Ovary (tissue), 3 donors: ENCODE measurements around the gene OSBPL1A.

ENCODE experiments used
- EP300 ChIP-seq: sonication (generic); formaldehyde crosslinking; IDR thresholded peaks from one replicate; pipeline ENCODE4 v1.6.1; 2017; ENCODE audit warnings: antibody characterized with exemption
- POLR2A ChIP-seq: fragments of 450-650 bp; IDR thresholded peaks from one replicate; pipeline ENCODE4 v1.6.1; 2017; ENCODE audit warnings: antibody characterized with exemption, mild to moderate bottlenecking, moderate library complexity
- TF ChIP-seq, protein P1 (sequence below), 3 donors: fragments of 450-650 bp in 2 of 3; fragments of 200-600 bp in 1 of 3; IDR thresholded peaks; one replicate each; pipeline versions ENCODE4 v1.5.1 to v1.8.0; 2016 to 2022; ENCODE audit warnings: antibody characterized with exemption in 3 of 3, mild to moderate bottlenecking in 1 of 3
- donor health status: DM: no; HTN: no; CAD: no.

DNA sequence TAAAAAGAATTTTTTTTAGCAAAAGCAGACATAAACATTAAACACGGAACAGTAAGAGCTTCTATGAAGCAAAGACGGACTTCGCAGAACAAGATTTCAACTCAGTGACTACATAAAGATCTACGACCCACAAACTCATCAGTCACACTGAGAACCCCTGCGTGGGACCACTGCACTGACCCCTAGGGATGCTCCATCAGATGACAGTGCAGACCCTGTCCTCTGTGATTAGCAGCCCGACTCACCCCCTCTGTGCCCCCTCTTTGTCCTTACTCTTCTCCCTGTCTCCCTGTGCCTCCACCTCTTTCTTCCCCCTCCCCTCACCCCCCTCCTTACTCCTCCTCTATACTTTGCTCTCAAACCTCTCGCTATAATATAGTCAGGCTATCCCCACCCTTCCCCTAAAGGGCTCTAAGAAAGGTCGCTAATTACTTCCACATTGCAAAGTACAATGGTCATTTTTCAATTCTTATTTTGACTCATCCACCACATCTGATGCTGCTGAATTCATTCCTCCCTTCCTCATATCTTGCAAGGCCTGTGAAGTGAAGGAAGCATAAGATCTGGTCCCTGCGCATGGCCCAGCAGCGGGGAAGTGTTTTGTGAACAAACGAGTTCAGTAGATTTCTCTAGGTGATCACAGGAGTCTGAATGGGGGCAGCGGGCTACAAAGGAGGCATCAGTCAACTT lies 169.5 kb downstream of the OSBPL1A start:
- TF ChIP-seq, protein P1, sequence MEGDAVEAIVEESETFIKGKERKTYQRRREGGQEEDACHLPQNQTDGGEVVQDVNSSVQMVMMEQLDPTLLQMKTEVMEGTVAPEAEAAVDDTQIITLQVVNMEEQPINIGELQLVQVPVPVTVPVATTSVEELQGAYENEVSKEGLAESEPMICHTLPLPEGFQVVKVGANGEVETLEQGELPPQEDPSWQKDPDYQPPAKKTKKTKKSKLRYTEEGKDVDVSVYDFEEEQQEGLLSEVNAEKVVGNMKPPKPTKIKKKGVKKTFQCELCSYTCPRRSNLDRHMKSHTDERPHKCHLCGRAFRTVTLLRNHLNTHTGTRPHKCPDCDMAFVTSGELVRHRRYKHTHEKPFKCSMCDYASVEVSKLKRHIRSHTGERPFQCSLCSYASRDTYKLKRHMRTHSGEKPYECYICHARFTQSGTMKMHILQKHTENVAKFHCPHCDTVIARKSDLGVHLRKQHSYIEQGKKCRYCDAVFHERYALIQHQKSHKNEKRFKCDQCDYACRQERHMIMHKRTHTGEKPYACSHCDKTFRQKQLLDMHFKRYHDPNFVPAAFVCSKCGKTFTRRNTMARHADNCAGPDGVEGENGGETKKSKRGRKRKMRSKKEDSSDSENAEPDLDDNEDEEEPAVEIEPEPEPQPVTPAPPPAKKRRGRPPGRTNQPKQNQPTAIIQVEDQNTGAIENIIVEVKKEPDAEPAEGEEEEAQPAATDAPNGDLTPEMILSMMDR (IDR thresholded peaks at IDR 0.05): no peak
- TF ChIP-seq EP300: no peak
- no peak for TF ChIP-seq POLR2A
